Uterus (tissue), 2 donors: ENCODE results near the gene TTPAL.

Experiments used
- CTCF ChIP-seq, 4 experiments: fragments of 200-600 bp in 2 of 4; fragments of 450-650 bp in 2 of 4; sonication (generic) in 2 of 4; IDR thresholded peaks; one replicate each; pipeline ENCODE4 v1.5.1; 2016 to 2019; ENCODE audit warnings: antibody characterized with exemption in 4 of 4, mild to moderate bottlenecking in 2 of 4, moderate library complexity in 1 of 4
- POLR2A ChIP-seq, 2 donors: fragments of 450-650 bp; IDR thresholded peaks; one replicate each; pipeline ENCODE4 v1.6.1; 2016; ENCODE audit warnings: antibody characterized with exemption in 2 of 2, mild to moderate bottlenecking in 1 of 2, moderate library complexity in 1 of 2

GRCh38 chr20:44543358-44543757 is 67.7 kb downstream of the TTPAL start:
- no peak for TF ChIP-seq CTCF (IDR thresholded peaks at IDR 0.05)
- TF ChIP-seq POLR2A (IDR thresholded peaks at IDR 0.05): no peak
